Stimulated activated CD8-positive, alpha-beta memory T cell treated with anti-CD3 and anti-CD28 coated beads, Interleukin-12 subunit alpha, Interleukin-12 subunit beta, amount 100 ng/mL, for 24 hours (primary cell): ENCODE data around the gene HMGXB4.

Source experiments
- DNase-seq: peaks from one replicate; pipeline ENCODE4 v3.0.0-alpha.2; 2020; ENCODE audit errors: extremely low read depth

Gene HMGXB4

DNA sequence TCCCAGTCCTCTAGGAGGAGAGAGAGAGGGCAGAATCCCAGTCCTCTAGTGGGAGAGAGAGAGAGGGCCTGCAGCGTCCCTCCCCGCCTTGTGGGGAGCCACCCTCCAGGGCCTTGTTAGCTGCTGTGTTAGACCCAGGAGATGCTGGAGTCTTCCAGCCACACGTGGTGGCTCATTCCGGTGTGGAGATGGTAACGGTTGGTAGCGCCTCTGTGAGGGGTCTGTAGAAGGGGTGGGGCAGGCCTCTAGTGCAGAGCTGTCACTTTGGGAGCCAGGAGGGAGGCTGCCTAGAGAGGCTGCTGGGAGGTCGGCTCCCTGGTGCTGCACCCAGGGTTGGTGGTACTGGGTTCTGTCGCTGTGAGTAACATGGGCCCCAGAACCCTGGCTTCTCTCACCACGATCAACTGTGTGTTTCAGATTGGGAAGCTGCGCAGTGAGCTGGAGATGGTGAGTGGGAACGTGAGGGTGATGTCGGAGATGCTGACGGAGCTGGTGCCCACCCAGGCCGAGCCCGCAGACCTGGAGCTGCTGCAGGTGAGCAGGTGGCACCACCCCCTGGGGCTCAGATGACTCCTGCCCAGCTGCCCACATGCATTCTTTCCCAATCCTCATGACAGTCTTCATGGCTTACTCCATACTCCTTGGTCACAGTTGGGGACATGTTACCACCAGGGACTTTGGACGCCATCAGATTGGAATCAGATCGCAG, 69.7 kb downstream of the HMGXB4 start:
- DNase-seq = no peak

DNA sequence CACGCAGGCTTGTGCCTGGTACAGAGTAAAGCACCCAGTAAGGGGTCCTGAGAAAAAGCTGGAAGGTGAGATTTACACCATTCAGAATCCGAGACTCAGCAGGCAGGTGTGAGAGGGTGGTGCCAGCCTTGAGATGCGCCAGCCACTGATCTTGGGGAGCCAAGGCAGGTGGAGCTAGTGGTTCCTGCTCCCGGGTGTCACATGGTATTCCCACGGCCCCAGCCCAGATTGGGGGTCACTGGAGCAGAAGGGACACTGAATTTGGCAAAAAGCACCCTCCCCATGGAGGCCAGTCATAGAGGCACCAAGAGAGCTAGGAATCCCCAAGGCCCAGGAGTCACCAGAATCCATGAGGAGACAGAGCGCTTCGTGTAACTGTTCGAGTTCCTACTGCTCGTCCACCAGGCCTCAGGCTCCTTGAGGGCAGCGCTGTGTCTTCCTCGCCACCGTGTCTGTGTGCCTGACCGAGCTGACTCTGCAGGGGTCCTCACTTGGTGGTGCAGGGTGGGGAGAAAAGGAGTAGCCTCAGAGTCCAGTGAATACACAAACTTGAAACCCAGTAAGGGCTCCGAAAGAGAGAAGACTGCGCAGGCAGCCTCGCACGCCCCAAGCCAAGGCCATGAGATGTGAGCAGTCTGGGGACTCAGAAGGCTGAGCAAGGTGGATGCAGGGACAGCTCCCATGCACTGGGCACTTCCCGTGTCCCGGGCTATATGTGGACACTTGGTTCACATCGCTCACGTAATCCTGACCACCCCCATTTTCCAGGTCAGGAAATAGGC, 70.6 kb downstream of the HMGXB4 start:
- no peak for DNase-seq

DNA sequence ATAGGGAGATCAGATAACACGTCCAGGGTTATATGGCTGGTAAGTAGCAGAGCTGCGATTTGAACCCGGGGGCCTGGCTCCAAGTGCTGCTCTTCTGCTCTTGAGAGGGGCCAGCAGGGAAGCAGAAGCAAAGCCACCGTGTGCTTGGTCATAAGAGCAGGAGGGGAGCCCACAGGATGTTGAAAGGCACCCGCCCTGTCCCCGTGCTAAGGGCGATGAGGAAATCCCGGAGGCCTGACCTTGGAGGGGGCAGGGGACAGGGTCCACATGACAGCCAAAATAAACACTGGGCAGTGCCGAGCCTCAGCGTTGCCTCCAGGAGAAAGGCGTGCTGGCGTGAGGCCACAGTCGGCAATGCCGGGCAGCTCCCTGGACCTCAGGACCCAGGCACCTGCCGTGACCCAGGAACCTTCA, 71.2 kb downstream of the HMGXB4 start:
- no peak for DNase-seq

DNA sequence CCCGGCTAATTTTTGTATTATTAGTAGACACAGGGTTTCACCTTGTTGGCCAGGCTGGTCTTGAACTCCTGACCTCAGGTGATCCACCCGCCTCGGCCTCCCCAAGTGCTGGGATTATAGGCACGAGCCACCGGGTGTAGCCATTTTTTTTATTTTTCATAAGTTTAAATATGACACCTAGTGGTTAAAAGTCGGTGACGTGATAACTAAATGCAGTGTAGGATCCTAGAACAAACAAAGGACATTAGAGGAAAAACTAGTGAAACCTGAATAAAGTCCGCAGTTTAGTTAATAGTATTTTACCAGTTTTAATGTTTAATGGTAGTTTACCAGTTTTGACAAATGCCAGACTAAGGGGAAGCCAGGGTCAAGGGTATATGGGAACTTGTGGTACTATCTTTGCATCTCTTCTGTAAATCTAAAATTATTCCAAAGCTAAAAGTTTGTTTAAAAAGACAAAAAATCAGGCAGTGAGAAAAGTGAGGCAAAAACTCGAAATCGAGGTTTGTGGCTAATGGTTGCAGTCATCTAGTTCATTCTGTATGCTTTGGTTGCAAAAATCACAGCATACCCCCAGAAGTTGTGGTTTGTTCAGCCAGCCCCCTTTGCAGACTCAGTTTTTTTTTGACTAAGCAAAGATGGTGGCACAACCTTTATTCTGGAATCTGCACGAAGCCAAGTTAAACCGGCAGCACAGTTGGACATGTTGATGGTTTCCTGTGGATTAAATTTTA, 72.0 kb downstream of the HMGXB4 start:
- DNase-seq = no peak

DNA sequence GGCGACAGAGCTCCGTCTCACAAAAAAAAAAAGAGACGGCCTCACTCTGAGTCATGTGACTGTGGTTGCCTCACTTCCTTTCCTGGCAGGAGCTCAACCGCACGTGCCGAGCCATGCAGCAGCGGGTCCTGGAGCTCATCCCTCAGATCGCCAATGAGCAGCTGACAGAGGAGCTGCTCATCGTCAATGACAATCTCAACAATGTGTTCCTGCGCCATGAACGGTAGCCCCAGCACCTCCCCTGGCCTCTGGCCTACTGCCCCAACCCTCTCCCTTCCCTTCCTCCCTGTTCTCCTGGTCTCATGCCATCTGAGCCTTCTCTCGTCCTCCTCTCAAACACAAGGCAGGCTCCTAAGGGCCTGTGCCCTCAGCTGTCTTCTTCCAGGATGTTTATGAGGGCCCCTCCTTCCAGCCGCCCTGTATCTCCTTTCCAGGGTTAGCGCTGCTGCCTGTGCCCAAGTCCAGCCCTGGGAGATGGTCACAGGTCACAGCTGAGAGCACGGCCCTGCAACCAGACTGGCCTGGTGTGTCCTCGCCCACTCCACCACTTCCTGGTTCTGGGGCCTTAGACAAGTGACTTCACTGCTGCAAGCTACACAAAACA, 73.1 kb downstream of the HMGXB4 start:
- peak; percentile 17 for DNase-seq

DNA sequence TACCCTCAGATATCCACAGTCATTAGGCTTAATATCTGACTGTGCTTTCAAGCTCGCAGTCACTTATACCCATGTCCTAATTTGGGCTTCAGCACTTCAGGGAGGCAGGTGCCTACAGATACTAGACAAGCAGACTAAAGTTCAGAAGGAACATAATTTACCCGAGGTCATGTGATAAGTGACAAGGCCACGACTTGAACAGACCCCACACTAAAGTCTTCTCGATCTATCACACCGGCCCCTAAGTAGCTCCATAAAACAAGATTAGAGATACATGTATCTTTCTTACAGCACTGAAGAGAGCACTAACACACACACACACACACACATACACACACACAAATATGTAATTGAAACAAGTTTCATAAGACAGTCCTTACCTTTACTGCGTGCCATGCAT, 75.0 kb downstream of the HMGXB4 start:
- DNase-seq = no peak

DNA sequence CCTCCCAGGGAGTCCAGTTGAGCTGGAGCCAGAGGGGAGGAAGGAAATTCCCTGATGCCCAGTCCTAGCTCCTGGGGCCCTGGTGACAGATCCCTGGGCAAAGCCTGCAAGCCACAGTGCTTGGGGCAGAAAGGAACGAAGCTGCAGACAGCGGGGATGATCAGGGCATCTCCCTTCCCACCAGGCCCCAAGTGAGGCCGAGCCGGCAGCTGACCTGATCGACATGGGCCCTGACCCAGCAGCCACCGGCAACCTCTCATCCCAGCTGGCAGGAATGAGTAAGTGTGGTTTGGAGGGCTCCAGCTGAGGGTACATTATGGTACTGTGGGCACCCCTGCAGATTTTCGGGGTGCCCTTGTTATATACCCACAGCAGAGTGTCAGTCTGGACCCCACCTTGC, 75.9 kb downstream of the HMGXB4 start:
- no peak for DNase-seq

DNA sequence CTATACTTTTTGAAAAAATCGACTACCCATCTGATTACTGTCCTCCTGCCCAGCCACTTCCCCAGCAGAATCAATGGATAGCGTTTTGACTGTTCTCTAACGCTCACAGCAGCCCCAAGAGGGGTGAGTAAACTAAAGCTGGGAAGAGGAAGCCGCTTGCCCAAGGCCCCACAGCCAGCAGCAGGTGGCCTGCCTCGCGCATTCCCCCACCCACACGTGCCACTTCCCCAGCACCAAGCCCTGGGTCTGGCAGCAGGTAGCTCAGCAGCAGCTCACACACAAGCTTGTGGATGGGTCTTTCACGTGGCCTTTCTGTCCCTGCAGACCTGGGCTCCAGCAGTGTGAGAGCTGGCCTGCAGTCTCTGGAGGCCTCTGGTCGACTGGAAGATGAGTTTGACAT, 76.7 kb downstream of the HMGXB4 start:
- DNase-seq = no peak

DNA sequence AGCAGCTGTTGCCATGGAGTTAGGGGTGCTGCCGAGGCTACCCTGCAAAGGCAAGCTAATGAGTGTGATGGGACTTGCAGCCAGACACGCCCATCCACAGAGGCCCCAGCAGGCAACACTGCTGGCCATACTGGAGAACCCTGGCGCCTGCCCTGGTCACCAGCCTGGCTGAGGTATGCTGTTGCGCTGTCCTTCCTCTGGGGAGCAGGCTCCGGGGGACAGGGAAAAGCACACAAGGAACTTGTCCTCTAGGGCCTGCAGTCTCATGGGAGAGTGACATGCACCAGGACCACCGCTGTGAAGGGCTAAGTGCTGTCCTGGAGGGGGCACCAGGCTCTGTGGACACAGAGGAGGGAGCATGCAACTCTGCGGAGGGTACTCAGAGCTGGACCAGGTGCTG, 78.2 kb downstream of the HMGXB4 start:
- DNase-seq = no peak

DNA sequence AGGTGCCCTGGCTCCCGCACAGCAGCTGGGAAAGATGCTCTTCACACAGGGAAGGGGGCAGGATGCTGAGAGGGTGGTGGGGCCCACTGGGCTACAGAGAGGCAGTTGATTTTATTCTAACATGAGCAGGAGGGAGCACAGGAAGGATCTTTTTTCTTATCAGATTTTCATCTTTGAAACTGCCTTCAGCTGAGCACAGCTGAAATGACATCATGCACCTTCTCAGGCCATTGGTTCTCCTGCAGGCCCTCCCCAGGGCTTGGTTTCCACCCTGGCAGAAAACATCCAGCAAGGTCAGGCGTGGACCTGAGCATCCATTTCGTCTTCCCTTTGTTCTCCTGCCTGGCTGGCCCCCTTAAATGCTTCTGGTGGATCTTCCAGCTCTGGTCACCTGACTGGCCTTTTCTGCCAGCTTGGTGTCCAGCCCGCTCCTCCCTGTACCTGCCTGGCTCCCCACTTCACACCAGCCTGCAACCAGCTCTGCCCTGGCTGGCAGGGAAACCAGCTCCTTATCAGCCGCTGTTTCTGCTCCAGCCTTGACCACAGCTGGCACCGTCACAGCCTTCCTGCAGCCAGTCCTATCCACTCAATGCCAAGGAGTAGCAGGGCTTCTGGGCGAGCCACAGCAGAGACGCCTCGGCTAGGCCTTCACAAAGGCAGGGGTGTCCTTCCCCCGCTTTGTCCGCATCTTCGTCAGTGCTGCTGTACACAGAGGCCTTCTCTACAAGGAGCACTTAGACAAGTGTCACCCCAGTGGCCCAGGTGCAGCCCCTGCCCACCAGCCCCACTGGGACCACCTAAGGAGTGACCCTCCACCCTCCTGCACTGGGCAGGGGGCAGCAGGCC, 78.9 kb downstream of the HMGXB4 start:
- DNase-seq = no peak

DNA sequence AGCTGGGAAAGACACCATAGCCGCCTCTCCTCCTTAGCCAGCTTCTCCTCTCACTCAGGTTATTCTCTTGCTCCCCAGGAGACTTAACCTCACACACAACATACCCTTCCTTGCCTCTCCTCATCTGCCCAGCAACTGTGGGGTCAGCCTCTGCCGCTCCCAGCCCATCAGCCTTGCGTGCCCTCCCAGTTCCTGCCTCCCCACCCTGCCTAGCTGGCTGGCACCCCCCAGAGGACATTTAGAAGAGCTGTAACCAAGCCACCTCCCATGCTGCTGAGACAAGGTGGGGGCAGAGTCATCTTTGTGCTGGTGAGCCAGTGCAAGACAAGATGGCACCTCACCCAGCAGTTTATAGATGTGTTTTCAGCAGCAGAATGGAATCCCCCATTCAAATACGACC, 80.6 kb downstream of the HMGXB4 start:
- no peak for DNase-seq

DNA sequence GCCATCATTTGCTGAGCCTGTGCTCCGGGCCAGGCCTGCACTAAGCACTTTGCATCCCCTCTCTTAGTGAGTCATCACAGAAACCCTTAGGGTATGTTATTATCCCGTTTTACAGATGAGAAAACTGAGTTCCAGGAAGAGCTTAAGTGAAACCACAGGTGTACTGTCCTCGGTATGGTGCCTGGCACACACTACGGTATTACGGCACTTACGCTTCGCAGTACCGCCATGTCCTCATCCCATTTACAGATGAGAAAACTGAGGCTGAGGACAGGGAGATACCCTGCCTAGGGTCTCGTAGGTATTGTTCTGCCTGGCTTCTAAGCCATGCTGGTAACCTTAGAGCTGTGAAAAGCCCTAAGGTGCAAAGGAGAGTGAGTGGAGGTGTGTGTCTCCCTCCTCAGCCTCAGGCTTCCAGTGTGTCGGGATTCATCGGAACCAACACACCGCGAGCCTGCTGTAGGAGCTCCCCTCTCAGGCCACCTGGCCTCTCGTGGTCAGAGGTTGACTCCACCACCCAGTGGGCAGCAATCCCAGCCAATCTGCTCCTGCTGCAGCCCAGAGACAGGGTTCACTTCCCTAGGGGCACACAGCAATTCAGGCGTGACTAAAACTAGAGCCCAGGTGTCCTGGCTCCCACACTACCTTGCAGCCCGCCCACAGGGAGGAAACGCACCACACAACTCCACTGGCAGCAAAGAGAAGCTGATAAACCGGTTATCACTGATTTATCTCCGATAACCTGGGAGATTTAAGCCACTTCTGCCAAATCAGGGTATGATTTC, 84.0 kb downstream of the HMGXB4 start:
- no peak for DNase-seq

DNA sequence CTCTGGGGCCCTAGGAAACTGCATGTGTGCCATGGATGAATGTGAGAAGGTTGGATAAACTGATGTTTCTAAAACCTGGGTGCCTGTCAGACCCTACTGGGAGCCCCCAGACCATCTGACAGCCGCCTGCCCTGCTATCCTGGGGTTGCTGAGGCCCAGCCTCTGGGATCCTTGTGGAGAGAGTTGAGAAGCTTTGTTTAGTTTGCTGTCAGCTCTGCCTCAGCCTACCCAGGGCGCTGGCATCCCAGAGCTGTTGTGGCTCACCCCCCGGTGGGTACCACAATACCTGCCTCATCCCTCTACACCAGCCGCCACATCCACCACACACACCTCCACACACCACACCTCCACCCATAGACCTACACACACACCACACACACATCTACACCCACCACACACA, 85.1 kb downstream of the HMGXB4 start:
- no peak for DNase-seq

DNA sequence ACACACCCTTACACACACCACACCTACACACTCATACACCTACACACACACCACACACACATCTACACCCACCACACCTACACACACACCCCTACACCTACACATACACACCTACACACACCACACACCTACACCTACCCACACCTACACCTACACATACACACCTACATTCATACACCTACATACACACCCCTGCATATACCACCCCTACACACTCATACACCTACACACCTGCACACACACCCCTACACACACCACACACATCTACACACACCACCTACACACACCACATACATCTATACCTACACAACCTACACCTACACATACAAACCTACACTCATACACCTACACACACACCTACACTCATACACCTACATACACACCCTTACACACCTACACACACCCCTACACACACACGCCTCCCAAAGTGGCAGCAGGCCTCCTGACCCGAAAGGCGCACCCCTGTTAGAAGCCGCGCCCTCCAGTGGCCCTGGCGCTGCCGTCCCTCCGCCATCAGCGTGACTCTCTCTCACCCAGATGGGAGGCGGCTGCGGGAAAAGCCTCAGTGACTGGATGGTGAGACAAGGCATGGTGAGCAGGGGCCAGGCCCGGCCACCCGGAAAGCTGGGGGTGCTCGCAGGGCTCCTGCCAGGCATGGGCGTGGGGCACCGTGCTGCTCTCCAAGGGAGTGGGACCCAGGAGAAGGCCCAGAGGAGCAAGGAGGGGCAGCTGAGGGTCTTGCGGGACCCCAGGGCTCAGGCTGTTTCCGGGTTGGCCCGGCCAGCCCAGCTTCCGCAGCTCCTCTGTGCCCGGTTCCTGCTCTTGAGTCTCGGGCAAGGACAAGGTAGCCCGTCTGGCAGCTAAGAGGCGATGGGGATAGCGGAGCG, 86.6 kb downstream of the HMGXB4 start:
- DNase-seq = no peak

DNA sequence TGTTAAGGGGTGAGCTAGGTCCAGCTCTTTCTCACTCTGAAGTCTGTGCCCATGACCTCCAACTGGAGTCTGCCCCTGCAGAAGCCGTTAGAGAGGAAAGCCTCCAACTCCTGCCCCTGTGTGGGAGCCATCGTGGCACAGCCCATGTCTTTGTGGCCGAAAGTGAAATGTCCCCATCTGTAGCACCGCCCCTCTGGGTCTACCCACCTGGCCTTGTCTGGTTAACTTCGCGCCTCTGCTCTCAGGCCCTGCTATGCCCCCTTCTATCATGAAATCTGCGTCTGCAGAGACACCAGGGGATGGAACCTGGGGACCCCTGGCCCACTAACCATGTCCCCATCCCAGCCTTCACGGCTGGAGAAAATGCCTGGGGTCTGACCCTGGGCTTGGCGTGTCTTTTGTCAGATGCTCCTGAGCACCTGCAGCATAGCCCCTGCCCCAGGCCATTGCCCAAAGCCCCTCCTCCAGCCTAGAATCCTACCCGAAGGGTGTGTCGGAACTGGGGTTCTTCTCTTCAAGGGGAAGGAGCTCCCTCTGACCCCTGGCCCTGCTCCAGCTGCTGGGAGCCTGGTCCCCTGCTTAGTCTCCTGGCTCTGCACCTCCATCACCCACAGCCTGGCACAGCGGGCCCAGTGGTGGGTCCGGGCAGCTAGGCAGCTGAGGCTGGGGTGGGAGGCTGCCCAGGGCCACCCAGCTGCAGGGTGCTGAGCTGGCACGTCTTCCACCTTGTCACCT, 87.8 kb downstream of the HMGXB4 start:
- DNase-seq = no peak
